IPS-18a (cell line): Measurements from ENCODE around the gene SLU7.
"Not testable (repeated sequence)": the region's sequence is repeated elsewhere in the genome, so short reads cannot be mapped to it uniquely, and the experiment has no call there.

ENCODE experiments used
- H3K27ac ChIP-seq: one replicate; pipeline ENCODE4 v1.5.1; 2013; ENCODE audit warnings: low read length
- H3K27me3 ChIP-seq: one replicate; pipeline ENCODE4 v1.6.1; 2013; ENCODE audit warnings: mild to moderate bottlenecking, low read length; ENCODE audit not compliant: control insufficient read depth, insufficient read depth
- H3K36me3 ChIP-seq: one replicate; pipeline ENCODE4 v1.6.1; 2013; ENCODE audit warnings: low read depth, low read length; ENCODE audit not compliant: control insufficient read depth
- H3K4me1 ChIP-seq: one replicate; pipeline ENCODE4 v1.6.1; 2013; ENCODE audit warnings: low read depth, low read length; ENCODE audit not compliant: control insufficient read depth
- H3K4me3 ChIP-seq: one replicate; pipeline ENCODE4 v1.5.1; 2013; ENCODE audit warnings: low read length
- H3K9ac ChIP-seq: one replicate; pipeline ENCODE4 v1.6.1; 2013; ENCODE audit warnings: mild to moderate bottlenecking, low read length, moderate library complexity
- H3K9me3 ChIP-seq: one replicate; pipeline ENCODE4 v1.6.1; 2013; ENCODE audit warnings: low read depth, low read length; ENCODE audit not compliant: control insufficient read depth

Gene SLU7

GRCh38 chr5:160448886-160449285, 30.0 kb upstream of the SLU7 start:
- Histone ChIP-seq H3K27ac (no peak overlapping the region), H3K9ac (no peak overlapping the region), H3K27me3 (no peaks in the 10 kb centered on the region), H3K36me3 (no peaks in the 10 kb centered on the region), H3K9me3 (no peaks in the 10 kb centered on the region), H3K4me1 (no peaks in the 10 kb centered on the region), H3K4me3 (no peak overlapping the region)

GRCh38 chr5:160445751-160446150, 26.9 kb upstream of the SLU7 start:
- Histone ChIP-seq H3K9me3 (no peaks in the 10 kb centered on the region), H3K27me3 (no peaks in the 10 kb centered on the region), H3K36me3 (no peaks in the 10 kb centered on the region), H3K9ac (no peak overlapping the region), H3K4me3 (no peak overlapping the region), H3K4me1 (no peaks in the 10 kb centered on the region), H3K27ac (no peak overlapping the region)

GRCh38 chr5:160445132-160445531, 26.3 kb upstream of the SLU7 start:
- Histone ChIP-seq H3K36me3 (no peaks in the 10 kb centered on the region), H3K27ac (no peak overlapping the region), H3K4me1 (no peaks in the 10 kb centered on the region), H3K9ac (no peak overlapping the region), H3K9me3 (no peaks in the 10 kb centered on the region), H3K4me3 (no peak overlapping the region), H3K27me3 (no peaks in the 10 kb centered on the region)

GRCh38 chr5:160444407-160444806, 25.5 kb upstream of the SLU7 start:
- Histone ChIP-seq H3K27me3 (no peaks in the 10 kb centered on the region), H3K9ac (no peak overlapping the region), H3K36me3 (no peaks in the 10 kb centered on the region), H3K9me3 (no peaks in the 10 kb centered on the region), H3K4me3 (no peak overlapping the region), H3K4me1 (no peaks in the 10 kb centered on the region), H3K27ac (no peak overlapping the region)

- H3K4me1 ChIP-seq = peaks cover 3% of the 10 kb centered on the region
- no peak overlapping the region for H3K4me3 ChIP-seq
- no peaks in the 10 kb centered on the region for H3K36me3 ChIP-seq
- H3K27ac ChIP-seq = no peak overlapping the region
- no peaks in the 10 kb centered on the region for H3K27me3 ChIP-seq
- H3K9ac ChIP-seq = no peak overlapping the region
- no peaks in the 10 kb centered on the region for H3K9me3 ChIP-seq
Observed at GRCh38 chr5:160442824-160443431, 24.0 kb upstream of the SLU7 start.

- Histone ChIP-seq H3K27ac (no peak overlapping the region), H3K4me1 (peaks cover 3% of the 10 kb centered on the region), H3K9me3 (no peaks in the 10 kb centered on the region), H3K4me3 (no peak overlapping the region), H3K27me3 (no peaks in the 10 kb centered on the region), H3K9ac (no peak overlapping the region), H3K36me3 (no peaks in the 10 kb centered on the region)
Observed at GRCh38 chr5:160441311-160441781, 22.5 kb upstream of the SLU7 start.

GRCh38 chr5:160439205-160439600, 20.3 kb upstream of the SLU7 start:
- Histone ChIP-seq H3K36me3 (no peaks in the 10 kb centered on the region), H3K9ac (no peak overlapping the region), H3K27me3 (no peaks in the 10 kb centered on the region), H3K9me3 (no peaks in the 10 kb centered on the region), H3K27ac (no peak overlapping the region), H3K4me3 (peak overlapping the region; percentile 53), H3K4me1 (peaks cover 3% of the 10 kb centered on the region)

GRCh38 chr5:160438316-160439204, 19.7 kb upstream of the SLU7 start:
- Histone ChIP-seq H3K36me3 (no peaks in the 10 kb centered on the region), H3K9ac (no peak overlapping the region), H3K4me3 (peak overlapping the region; percentile 53), H3K27me3 (no peaks in the 10 kb centered on the region), H3K9me3 (no peaks in the 10 kb centered on the region), H3K27ac (no peak overlapping the region), H3K4me1 (peaks cover 3% of the 10 kb centered on the region)

- peaks cover 3% of the 10 kb centered on the region for H3K4me1 ChIP-seq
- no peaks in the 10 kb centered on the region for H3K9me3 ChIP-seq
- H3K27me3 ChIP-seq = no peaks in the 10 kb centered on the region
- H3K27ac ChIP-seq = no peak overlapping the region
- H3K4me3 ChIP-seq = no peak overlapping the region
- H3K36me3 ChIP-seq = no peaks in the 10 kb centered on the region
- H3K9ac ChIP-seq = no peak overlapping the region
Observed at GRCh38 chr5:160437271-160437670, 18.4 kb upstream of the SLU7 start.

- H3K4me1 ChIP-seq, H3K9me3 ChIP-seq, H3K27ac ChIP-seq, H3K36me3 ChIP-seq, H3K27me3 ChIP-seq, H3K4me3 ChIP-seq, H3K9ac ChIP-seq: not testable (repeated sequence)
Observed at GRCh38 chr5:160436661-160437060, 17.8 kb upstream of the SLU7 start.

- H3K27me3 ChIP-seq = no peaks in the 10 kb centered on the region
- no peaks in the 10 kb centered on the region for H3K9me3 ChIP-seq
- no peak overlapping the region for H3K9ac ChIP-seq
- no peak overlapping the region for H3K4me3 ChIP-seq
- no peak overlapping the region for H3K27ac ChIP-seq
- H3K4me1 ChIP-seq = peaks cover 3% of the 10 kb centered on the region
- H3K36me3 ChIP-seq = no peaks in the 10 kb centered on the region
Observed at GRCh38 chr5:160436017-160436416, 17.1 kb upstream of the SLU7 start.

GRCh38 chr5:160435532-160435931, 16.7 kb upstream of the SLU7 start:
- peaks cover 3% of the 10 kb centered on the region for H3K4me1 ChIP-seq
- no peak overlapping the region for H3K9ac ChIP-seq
- H3K27me3 ChIP-seq = no peaks in the 10 kb centered on the region
- H3K4me3 ChIP-seq = no peak overlapping the region
- H3K27ac ChIP-seq = no peak overlapping the region
- no peaks in the 10 kb centered on the region for H3K9me3 ChIP-seq
- no peaks in the 10 kb centered on the region for H3K36me3 ChIP-seq
